Activated CD8-positive, alpha-beta T cell treated with anti-CD3 and anti-CD28 coated beads for 36 hours (primary cell): ENCODE data around the gene ERGIC3. TPM values are rescaled to one million over a fixed set of nuclear protein-coding genes. Genes with fewer than 3 reads are reported as not detected.

Experiments used
- ATAC-seq: fragments of 200-7000 bp; cut with Tn5 transposase; one replicate; pipeline ENCODE4 v1.10.0; 2021; ENCODE audit warnings: mild to moderate bottlenecking, moderate library complexity
- CTCF ChIA-PET: fragments of 350-600 bp; sonication (Branson Sonifier 250); formaldehyde crosslinking; loops from one replicate; lab custom pipeline; 2021; ENCODE audit warnings: antibody characterized with exemption; lab: Charles Lee
- POLR2A ChIA-PET: fragments of 350-600 bp; sonication (Branson Sonifier 250); formaldehyde crosslinking; loops from one replicate; lab custom pipeline; 2021; ENCODE audit warnings: antibody characterized with exemption; lab: Charles Lee
- DNase-seq: peaks from one replicate; pipeline ENCODE4 v3.0.0-alpha.2; 2020
- H3K27ac Mint-ChIP-seq: one replicate; pipeline ENCODE4 v1.8.0; 2021; ENCODE audit warnings: mild to moderate bottlenecking, mixed read lengths
- H3K27me3 Mint-ChIP-seq: one replicate; pipeline ENCODE4 v1.8.0; 2021; ENCODE audit warnings: mixed read lengths
- H3K36me3 Mint-ChIP-seq: one replicate; pipeline ENCODE4 v1.8.0; 2021; ENCODE audit warnings: low read depth, mixed read lengths
- H3K4me1 Mint-ChIP-seq: one replicate; pipeline ENCODE4 v1.8.0; 2021; ENCODE audit warnings: low read depth, mixed read lengths
- H3K4me3 Mint-ChIP-seq: one replicate; pipeline ENCODE4 v1.8.0; 2021; ENCODE audit warnings: mild to moderate bottlenecking, moderate library complexity, mixed read lengths
- H3K9me3 Mint-ChIP-seq: one replicate; pipeline ENCODE4 v1.8.0; 2021; ENCODE audit warnings: mixed read lengths
- intact Hi-C: fragments of 100-400 bp; cut with micrococcal nuclease; formaldehyde crosslinking; loops from one replicate; pipeline ENCODE4 v1.10.0; 2022
- total RNA-seq, 2 experiments: library from RNA; stranded (reverse); gene quantifications; one replicate each; pipeline ENCODE4 v1.2.3, GENCODE V29; 2021
- TF ChIP-seq, protein P1 (sequence below): fragments of 200-600 bp; IDR thresholded peaks from one replicate; pipeline ENCODE4 v1.8.0; 2022; ENCODE audit warnings: antibody characterized with exemption, mild to moderate bottlenecking

ERGIC3 gene
- total RNA-seq, 2 experiments from 2014 or later = 94.3 to 98.0 TPM

DNA sequence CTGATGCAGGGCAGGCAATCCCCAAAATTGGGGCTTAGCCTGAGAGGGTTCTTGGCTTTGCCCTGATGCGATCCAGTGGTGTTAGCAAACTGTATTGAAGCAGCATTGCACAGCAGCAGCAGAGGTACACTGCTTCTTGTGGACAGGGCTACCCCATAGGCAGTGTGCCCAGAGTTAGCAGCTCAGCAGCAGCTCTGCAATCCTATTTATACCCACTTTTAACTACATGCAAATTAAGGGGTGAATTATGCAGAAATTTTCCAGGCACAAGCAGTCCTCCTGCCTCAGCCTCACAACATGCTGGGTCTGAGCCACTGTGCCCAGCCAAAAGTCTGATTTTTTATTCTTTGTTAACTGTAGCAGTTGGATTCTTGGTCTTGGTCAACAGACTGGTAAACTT is 16.2 kb upstream of the ERGIC3 start:
- CTCF ChIA-PET = no interaction called here

DNA sequence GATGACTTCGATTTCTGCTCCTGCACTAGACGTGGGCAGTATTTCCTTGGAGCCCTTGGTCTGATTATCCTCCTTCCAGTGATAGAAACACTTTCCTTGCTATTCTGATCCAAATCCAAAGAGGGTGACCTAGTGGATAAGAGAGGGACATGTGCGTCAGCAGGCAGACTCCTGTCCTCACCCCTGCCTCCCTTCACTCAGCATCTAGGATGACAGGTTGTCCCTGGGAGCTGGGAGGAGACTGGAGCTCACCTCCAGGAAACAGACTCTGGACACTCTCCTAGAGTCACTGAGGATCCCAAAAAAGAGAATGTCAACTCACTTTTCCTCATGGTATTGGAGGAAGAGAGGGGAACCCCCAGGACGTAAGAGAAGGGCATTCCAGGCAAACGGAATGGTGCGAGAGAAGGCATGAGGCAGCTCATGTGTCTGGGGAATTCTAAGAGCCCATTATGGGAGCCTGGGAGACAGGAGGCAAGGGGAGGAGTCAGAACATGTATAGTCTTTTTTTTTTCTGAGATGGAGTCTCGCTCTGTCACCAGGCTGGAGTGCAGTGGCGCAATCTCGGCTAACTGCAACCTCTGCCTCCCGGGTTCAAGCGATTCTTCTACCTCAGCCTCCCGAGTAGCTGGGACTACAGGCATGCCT is 14.6 kb upstream of the ERGIC3 start:
- ChIA-PET CTCF (no interaction called here), POLR2A (no interaction called here)
- DNase-seq (no peak), ATAC-seq (no peak)
- no peaks in the 10 kb centered on the region for H3K4me1 Mint-ChIP-seq
- H3K36me3 Mint-ChIP-seq = no peaks in the 10 kb centered on the region
- no peaks in the 10 kb centered on the region for H3K27me3 Mint-ChIP-seq
- no peak overlapping the region for H3K4me3 Mint-ChIP-seq
- TF ChIP-seq, protein P1, sequence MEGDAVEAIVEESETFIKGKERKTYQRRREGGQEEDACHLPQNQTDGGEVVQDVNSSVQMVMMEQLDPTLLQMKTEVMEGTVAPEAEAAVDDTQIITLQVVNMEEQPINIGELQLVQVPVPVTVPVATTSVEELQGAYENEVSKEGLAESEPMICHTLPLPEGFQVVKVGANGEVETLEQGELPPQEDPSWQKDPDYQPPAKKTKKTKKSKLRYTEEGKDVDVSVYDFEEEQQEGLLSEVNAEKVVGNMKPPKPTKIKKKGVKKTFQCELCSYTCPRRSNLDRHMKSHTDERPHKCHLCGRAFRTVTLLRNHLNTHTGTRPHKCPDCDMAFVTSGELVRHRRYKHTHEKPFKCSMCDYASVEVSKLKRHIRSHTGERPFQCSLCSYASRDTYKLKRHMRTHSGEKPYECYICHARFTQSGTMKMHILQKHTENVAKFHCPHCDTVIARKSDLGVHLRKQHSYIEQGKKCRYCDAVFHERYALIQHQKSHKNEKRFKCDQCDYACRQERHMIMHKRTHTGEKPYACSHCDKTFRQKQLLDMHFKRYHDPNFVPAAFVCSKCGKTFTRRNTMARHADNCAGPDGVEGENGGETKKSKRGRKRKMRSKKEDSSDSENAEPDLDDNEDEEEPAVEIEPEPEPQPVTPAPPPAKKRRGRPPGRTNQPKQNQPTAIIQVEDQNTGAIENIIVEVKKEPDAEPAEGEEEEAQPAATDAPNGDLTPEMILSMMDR = no peak
- intact Hi-C loops = no loop called here
- H3K27ac Mint-ChIP-seq = no peak overlapping the region
- no peaks in the 10 kb centered on the region for H3K9me3 Mint-ChIP-seq

More for the DNA sequence above, 16.2 kb upstream of the ERGIC3 start:
- Mint-ChIP-seq H3K9me3 (no peaks in the 10 kb centered on the region), H3K4me3 (no peak overlapping the region), H3K27ac (no peak overlapping the region), H3K36me3 (no peaks in the 10 kb centered on the region), H3K4me1 (no peaks in the 10 kb centered on the region), H3K27me3 (no peaks in the 10 kb centered on the region)
- POLR2A ChIA-PET = no interaction called here
- ATAC-seq (no peak), DNase-seq (no peak)
- intact Hi-C loops = no loop called here
- TF ChIP-seq, protein P1 = no peak

DNA sequence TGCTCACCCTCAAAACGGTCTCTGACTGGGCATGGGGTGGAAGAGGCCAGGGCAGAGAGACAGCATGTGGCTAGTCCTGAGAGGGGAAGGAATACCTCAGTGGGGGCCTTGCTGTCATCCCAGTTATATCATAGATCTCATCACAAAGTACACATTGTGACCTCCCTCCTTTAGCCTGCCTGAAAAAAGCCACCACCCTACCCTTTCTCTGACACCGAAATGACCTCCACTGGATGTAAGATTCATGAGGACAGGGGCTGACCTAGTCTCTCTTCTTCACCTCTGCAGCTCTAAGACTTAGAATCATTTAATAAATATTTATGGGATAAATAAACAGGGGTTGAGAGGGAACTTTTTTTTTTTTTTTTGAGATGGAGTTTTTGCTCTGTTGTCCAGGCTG is 12.3 kb upstream of the ERGIC3 start, which contains the start of gene C20orf173:
C20orf173 (minus strand) TSS at position 101 of the 400 bp plus-strand sequence. CDS start 279 bp downstream, outside the sequence.
- DNase-seq = no peak
- ATAC-seq = no peak
- POLR2A ChIA-PET = no interaction called here
- Mint-ChIP-seq H3K4me3 (no peak within 1 kb of the TSS), H3K9me3 (no peaks in the 10 kb centered on the region), H3K4me1 (no peaks in the 10 kb centered on the region), H3K27ac (no peak within 1 kb of the TSS), H3K36me3 (no peaks in the 10 kb centered on the region), H3K27me3 (no peaks in the 10 kb centered on the region)
- intact Hi-C loops = no loop called here
- TF ChIP-seq, protein P1 = no peak
- CTCF ChIA-PET = no interaction called here

DNA sequence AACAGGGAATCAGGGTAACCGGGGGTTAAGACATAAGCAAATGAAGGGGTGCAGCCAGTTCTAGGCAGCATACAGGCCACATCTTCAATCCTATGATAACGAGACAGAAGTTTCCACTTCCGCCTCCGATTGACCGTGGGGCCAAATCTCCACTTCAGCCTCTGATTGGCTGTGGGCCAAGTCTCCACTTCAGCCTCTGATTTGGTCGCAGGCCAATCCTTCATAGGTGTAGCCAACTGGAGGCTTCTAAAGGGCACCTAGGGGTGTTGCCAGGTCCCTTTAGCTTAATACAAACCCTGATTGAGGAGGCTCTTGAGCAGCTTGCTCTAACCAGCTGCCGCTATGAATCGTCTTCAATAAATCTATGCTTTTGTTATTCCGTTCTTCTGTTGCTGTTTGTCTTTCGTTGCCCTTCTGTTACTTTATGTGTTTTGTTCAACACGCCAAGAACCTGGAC is 2.1 kb upstream of the ERGIC3 start:
- Mint-ChIP-seq H3K9me3 (no peaks in the 10 kb centered on the region), H3K36me3 (peaks cover 8% of the 10 kb centered on the region), H3K4me1 (peaks cover 17% of the 10 kb centered on the region), H3K27ac (peak overlapping the region; percentile 63), H3K27me3 (no peaks in the 10 kb centered on the region), H3K4me3 (peak overlapping the region; percentile 32)
- intact Hi-C loops = no loop called here
- peak; percentile 16 for ATAC-seq
- ChIA-PET POLR2A (no interaction called here), CTCF (no interaction called here)
- DNase-seq = peak; percentile 50
- TF ChIP-seq, protein P1 = no peak

DNA sequence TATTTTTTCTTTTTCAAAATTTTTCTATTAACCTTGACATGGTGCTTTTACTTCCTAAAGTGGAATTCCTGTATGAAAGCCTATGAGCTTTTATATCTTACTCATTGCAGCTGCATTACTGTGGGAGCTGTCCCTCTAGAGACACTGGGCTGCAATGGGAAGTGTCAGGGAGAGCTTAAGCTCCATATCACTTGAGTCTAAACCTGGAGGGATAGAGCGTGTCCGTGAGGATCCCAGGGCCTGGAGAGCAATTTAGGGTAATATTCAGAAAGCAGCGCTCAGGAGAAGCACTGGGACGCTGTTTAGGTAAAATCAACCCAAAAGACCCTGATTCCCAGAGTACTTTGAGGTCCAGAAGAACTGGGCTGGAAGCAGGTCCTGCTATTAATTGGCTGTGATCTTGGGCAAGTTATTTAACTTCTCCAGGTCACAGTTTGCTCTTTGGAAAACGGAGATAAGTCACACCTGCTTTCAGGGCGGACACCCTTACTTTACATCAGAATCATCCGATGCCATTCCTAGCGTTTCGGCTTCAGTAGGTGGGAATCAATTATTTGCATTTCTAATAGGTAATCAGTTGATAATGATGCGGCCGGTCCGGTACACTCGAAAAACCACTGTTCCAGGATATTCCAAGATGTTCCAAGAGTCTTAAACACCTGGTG is 628 bp upstream of the ERGIC3 start:
- intact Hi-C loops = no loop called here
- TF ChIP-seq, protein P1 = no peak
- ATAC-seq (no peak), DNase-seq (no peak)
- Mint-ChIP-seq H3K9me3 (no peaks in the 10 kb centered on the region), H3K27ac (no peak overlapping the region), H3K4me3 (peak overlapping the region; percentile 79), H3K36me3 (peaks cover 8% of the 10 kb centered on the region), H3K27me3 (no peaks in the 10 kb centered on the region), H3K4me1 (peaks cover 17% of the 10 kb centered on the region)
- POLR2A ChIA-PET = interaction anchor here (1.0 to 2.2 kb wide), 8 partner anchors 10 to 413 kb away, joined by 3 to 9 read pairs (median 5); partner anchors contain the start of genes CEP250 and SCAND1
- CTCF ChIA-PET = interaction anchor here (0.7 to 1.6 kb wide), 2 partner anchors 78 to 79 kb away, joined by 3 read pairs; no protein-coding TSS in a partner anchor
